Adipocyte (in vitro differentiated cells): ENCODE measurements around the gene SPRED2.
A peak's percentile ranks its signal among the peaks of the same experiment; 100 is the strongest.
"Not testable (repeated sequence)": the region's sequence is repeated elsewhere in the genome, so short reads cannot be mapped to it uniquely, and the experiment has no call there.

ENCODE experiments used
- DNase-seq: peaks from one replicate; pipeline ENCODE4 v3.0.0-alpha.2; 2015; ENCODE audit warnings: low read depth
- H3K27me3 ChIP-seq: replicated peaks from 2 replicates; pipeline ENCODE4 v1.7.0; 2013; ENCODE audit warnings: mild to moderate bottlenecking, low read length, moderate library complexity; ENCODE audit not compliant: control insufficient read depth, insufficient read depth
- H3K36me3 ChIP-seq: 2 replicates; pipeline ENCODE4 v1.7.0; 2013; ENCODE audit warnings: low read length, mild to moderate bottlenecking, moderate library complexity; ENCODE audit not compliant: control insufficient read depth, insufficient read depth, severe bottlenecking
- H3K4me1 ChIP-seq: 2 replicates; pipeline ENCODE4 v1.7.0; 2013; ENCODE audit warnings: mild to moderate bottlenecking, low read length, moderate library complexity; ENCODE audit not compliant: control insufficient read depth, insufficient read depth
- H3K4me3 ChIP-seq: 2 replicates; pipeline ENCODE4 v1.7.0; 2013; ENCODE audit warnings: mild to moderate bottlenecking, low read length, moderate library complexity
- H3K9ac ChIP-seq: 2 replicates; pipeline ENCODE4 v1.7.0; 2013; ENCODE audit warnings: mild to moderate bottlenecking, low read length, moderate library complexity
- H3K9me3 ChIP-seq: 2 replicates; pipeline ENCODE4 v1.7.0; 2013; ENCODE audit warnings: mild to moderate bottlenecking, low read length, moderate library complexity; ENCODE audit not compliant: control insufficient read depth

The SPRED2 gene

DNA sequence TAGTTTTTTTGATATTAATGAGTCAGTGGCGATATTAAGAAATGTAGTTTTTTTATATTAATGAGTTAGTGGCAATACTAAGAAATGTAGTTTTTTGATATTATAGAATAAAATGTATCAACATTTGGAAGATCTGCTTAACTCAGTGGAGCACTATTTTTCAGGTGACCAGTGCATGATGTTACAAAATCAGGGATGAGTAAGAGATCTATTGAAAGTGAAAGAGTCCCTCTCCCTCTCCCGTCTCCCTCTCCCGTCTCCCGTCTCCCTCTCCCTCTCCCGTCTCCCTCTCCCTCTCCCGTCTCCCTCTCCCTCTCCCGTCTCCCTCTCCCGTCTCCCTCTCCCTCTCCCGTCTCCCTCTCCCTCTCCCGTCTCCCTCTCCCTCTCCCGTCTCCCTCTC lies 94.5 kb downstream of the SPRED2 start:
- not testable (repeated sequence) for H3K4me1 ChIP-seq, H3K27me3 ChIP-seq, H3K9ac ChIP-seq, H3K9me3 ChIP-seq, H3K4me3 ChIP-seq, DNase-seq
- H3K36me3 ChIP-seq, result peaks cover 23% of the 10 kb centered on the region

- no peak overlapping the region for H3K9ac ChIP-seq
- peaks cover 34% of the 10 kb centered on the region for H3K36me3 ChIP-seq
- H3K4me1 ChIP-seq, result no peaks in the 10 kb centered on the region
- no peaks in the 10 kb centered on the region for H3K9me3 ChIP-seq
- DNase-seq, result no peak
- H3K27me3 ChIP-seq, result no peaks in the 10 kb centered on the region
- H3K4me3 ChIP-seq, result no peak overlapping the region
Observed at GRCh38 chr2:65334714-65335113, 97.7 kb downstream of the SPRED2 start.

DNA sequence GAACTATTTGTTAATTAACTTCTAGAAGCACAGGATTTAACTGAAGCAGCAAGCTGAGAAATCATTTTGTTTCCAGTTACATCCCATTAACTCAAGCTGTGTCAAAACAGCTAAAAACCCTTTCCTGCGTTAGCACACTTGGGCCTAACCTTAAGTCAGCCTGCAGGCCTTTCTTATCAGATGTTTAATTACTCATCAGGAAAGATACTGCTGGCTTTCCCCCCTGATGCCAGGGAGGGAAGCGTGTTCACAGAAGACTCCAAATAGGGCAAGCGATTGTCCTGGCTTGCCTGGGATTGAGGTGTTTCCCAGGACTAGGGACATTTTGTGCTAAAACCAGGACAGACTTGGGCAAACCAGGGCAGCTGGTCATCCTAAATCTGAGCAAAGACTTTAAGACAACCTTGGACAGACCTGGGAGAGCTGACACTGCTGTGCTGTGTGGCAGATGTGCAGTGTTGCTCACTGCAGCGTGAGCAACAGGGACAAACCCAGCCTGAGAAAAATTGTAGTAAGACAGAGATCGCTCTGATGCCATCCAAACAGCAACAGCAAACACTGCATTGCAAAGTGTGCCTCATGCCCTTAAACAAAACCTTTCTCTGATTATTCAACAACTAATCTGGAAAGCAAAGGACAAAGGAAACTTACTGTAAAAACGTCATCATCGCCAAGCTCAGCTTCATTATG lies 100.9 kb downstream of the SPRED2 start:
- Histone ChIP-seq H3K4me3 (no peak overlapping the region), H3K9me3 (no peaks in the 10 kb centered on the region), H3K9ac (no peak overlapping the region), H3K27me3 (no peaks in the 10 kb centered on the region), H3K36me3 (peaks cover 50% of the 10 kb centered on the region), H3K4me1 (no peaks in the 10 kb centered on the region)
- no peak for DNase-seq

GRCh38 chr2:65329525-65329924 lies 102.9 kb downstream of the SPRED2 start:
- H3K4me3 ChIP-seq, result no peak overlapping the region
- H3K36me3 ChIP-seq, result peaks cover 65% of the 10 kb centered on the region
- no peak overlapping the region for H3K9ac ChIP-seq
- no peaks in the 10 kb centered on the region for H3K9me3 ChIP-seq
- no peaks in the 10 kb centered on the region for H3K4me1 ChIP-seq
- no peak for DNase-seq
- no peaks in the 10 kb centered on the region for H3K27me3 ChIP-seq

GRCh38 chr2:65326276-65326675 lies 106.1 kb downstream of the SPRED2 start:
- H3K9ac ChIP-seq, result no peak overlapping the region
- no peaks in the 10 kb centered on the region for H3K27me3 ChIP-seq
- no peak for DNase-seq
- H3K9me3 ChIP-seq, result no peaks in the 10 kb centered on the region
- H3K4me1 ChIP-seq, result peaks cover under 1% of the 10 kb centered on the region
- H3K36me3 ChIP-seq, result peaks cover 49% of the 10 kb centered on the region
- H3K4me3 ChIP-seq, result no peak overlapping the region

DNA sequence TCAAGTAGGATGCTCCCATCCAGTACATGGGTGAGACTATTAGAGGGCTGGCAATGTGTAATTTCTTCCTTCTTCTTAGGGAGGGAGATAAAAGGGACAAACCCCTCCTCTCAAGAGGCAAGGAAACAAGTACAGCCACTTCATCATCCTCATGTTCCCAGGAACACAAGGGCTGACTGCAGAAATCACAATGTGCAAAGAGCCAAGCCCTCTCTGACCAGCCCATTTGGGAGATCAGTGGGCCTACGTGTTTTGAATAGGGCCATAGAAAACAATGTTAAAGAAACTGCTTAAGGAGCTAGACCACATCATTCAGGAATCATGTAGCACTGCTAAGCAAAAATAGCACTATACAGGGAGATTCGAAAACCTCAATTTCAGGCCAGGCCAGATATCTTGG lies 107.3 kb downstream of the SPRED2 start:
- Histone ChIP-seq H3K4me1 (peaks cover 12% of the 10 kb centered on the region), H3K9ac (no peak overlapping the region), H3K9me3 (no peaks in the 10 kb centered on the region), H3K4me3 (no peak overlapping the region), H3K27me3 (no peaks in the 10 kb centered on the region), H3K36me3 (peaks cover 43% of the 10 kb centered on the region)
- DNase-seq, result no peak

DNA sequence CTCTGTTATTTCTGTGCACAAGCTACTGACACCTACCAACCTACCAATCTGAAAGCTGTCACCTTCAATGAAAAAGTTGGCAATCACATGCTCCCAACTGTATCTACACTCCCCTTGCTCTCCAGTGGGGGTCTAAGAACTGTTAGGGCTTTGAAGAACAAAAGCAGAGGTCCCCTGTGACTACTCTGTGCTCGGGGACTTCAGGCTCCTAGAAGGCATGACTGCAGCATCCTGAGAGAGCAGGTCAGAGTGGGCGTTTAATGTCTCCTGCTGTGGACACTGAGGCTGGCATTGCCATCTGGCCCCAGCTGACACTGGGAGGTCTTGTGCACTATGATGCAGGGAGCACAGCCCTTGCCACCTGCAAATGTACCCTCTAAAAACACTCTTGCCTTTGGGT lies 111.5 kb downstream of the SPRED2 start:
- no peak for DNase-seq
- peak overlapping the region; percentile 65 for H3K9ac ChIP-seq
- peaks cover 19% of the 10 kb centered on the region for H3K36me3 ChIP-seq
- no peaks in the 10 kb centered on the region for H3K27me3 ChIP-seq
- H3K4me3 ChIP-seq, result peak overlapping the region; percentile 71
- no peaks in the 10 kb centered on the region for H3K9me3 ChIP-seq
- H3K4me1 ChIP-seq, result peaks cover 32% of the 10 kb centered on the region

DNA sequence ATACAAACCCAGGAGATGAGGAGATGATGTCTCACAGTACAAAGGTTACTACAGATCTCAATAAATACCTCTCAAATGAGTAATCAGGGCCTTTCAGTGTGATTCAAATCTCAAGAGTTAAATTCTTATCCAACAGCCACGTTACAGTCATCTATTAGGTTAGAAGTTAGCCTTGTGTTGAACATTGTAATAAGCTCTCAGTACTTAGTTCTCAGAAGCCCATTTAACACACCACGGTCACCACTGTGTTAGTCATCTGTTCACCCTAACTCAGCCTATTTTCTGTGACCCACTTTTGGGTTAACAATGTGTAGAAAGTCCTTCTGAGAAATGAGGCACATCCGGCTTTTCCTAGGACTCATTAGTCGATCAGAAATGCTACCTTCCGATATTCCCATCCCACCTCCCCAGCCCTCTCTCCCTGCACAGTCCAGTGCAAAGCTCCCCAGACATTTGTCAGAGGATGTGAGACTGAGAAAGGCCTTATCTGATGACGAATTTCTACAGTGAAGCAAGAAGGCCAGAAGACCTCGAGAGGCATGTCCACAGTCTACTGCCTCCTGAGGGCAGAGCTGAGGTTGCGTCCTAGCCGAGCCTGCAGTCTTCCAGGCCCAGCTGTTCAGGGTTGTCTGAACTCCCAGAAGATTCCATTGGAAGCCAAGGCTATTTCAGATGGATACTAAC lies 112.2 kb downstream of the SPRED2 start:
- Histone ChIP-seq H3K27me3 (no peaks in the 10 kb centered on the region), H3K9me3 (no peaks in the 10 kb centered on the region), H3K36me3 (peaks cover 15% of the 10 kb centered on the region), H3K4me1 (peaks cover 40% of the 10 kb centered on the region), H3K9ac (peak overlapping the region; percentile 65), H3K4me3 (peak overlapping the region; percentile 71)
- peak; percentile 67 for DNase-seq

DNA sequence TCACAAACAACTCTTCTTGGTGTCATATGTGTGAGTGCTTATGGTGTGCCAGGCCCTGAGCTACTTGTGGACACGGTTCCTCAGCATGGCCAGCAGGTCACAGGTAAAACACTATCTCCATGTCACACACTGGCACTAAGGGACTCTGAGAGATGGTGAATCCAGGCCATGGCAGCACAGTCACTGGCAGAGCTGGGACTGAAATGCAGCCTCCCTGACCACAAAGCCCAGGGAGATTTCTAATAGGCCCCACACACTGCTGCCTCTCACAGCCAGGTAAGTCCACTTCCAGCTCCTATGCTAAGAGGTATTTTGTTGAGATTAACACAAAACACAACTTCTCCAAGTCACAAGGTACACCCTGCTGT lies 112.7 kb downstream of the SPRED2 start:
- no peaks in the 10 kb centered on the region for H3K27me3 ChIP-seq
- peak overlapping the region; percentile 71 for H3K4me3 ChIP-seq
- peak overlapping the region; percentile 65 for H3K9ac ChIP-seq
- no peaks in the 10 kb centered on the region for H3K9me3 ChIP-seq
- no peak for DNase-seq
- peaks cover 41% of the 10 kb centered on the region for H3K4me1 ChIP-seq
- H3K36me3 ChIP-seq, result peaks cover 16% of the 10 kb centered on the region

DNA sequence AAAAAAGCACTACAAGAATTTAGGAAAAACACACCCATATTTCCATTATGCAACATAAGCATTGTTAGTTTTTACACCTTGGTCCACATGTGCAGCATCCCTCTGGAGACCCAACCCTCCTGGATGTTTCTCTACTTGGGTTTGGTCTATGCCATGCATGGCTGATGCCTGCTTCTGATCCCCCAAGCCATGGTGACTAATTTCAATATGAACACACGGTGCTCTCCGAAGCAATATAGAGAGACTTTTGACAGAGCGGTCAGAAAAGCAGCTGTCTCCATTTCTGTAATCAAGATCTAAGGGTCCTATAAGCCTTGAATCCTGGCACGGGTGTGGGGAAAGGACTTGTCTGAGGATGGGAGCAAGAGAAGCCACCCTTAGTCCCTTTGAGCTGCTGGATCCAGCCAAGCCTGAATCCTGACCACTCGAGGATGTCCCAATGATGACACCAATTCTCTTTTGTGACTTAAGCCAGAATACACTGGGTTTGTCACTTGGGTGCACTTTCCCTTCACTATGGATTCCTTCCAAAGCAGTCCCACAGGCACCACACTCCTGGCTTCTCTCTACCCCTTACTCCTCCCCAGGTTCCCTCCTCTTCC lies 113.2 kb downstream of the SPRED2 start:
- no peak overlapping the region for H3K4me3 ChIP-seq
- H3K27me3 ChIP-seq, result no peaks in the 10 kb centered on the region
- H3K9ac ChIP-seq, result peak overlapping the region; percentile 65
- H3K4me1 ChIP-seq, result peaks cover 41% of the 10 kb centered on the region
- H3K36me3 ChIP-seq, result peaks cover 16% of the 10 kb centered on the region
- DNase-seq, result no peak
- H3K9me3 ChIP-seq, result no peaks in the 10 kb centered on the region

GRCh38 chr2:65317841-65318240 lies 114.6 kb downstream of the SPRED2 start:
- Histone ChIP-seq H3K27me3 (no peaks in the 10 kb centered on the region), H3K4me1 (peaks cover 42% of the 10 kb centered on the region), H3K9me3 (no peaks in the 10 kb centered on the region), H3K4me3 (no peak overlapping the region), H3K9ac (no peak overlapping the region), H3K36me3 (peaks cover 24% of the 10 kb centered on the region)
- DNase-seq, result no peak
